HEK293 (cell line): ENCODE results near the gene ZNF710.

ENCODE experiments used
- CTCF ChIA-PET: fragments of 350-600 bp; formaldehyde crosslinking; extraction: SDS; loops from one replicate; lab custom pipeline; 2021; ENCODE audit warnings: antibody characterized with exemption; lab: Yijun Ruan, JAX
- POLR2A ChIA-PET: fragments of 300-600 bp; formaldehyde crosslinking; extraction: SDS; loops from one replicate; lab custom pipeline; 2020; ENCODE audit warnings: antibody characterized with exemption, inconsistent platforms; lab: Yijun Ruan, JAX
- H3K27ac ChIP-seq: fragments of 200-500 bp; sonication (Bioruptor generic); 2 replicates; pipeline ENCODE4 v1.5.1; 2014; ENCODE audit warnings: low read depth, low read length, control low read depth, inconsistent platforms; ENCODE audit errors: extremely low read depth
- H3K36me3 ChIP-seq, 2 experiments: fragments of 200-500 bp in 1 of 2; sonication (Bioruptor generic) in 1 of 2; 1 replicate in 1 of 2; 2 replicates in 1 of 2; pipeline ENCODE4 v1.5.1; 2014 to 2017; ENCODE audit warnings: inconsistent platforms in 2 of 2, low read length in 2 of 2; ENCODE audit not compliant: control insufficient read depth in 2 of 2, insufficient read depth in 1 of 2
- H3K4me1 ChIP-seq: fragments of 200-500 bp; sonication (Bioruptor generic); 2 replicates; pipeline ENCODE4 v1.5.1; 2014; ENCODE audit warnings: mild to moderate bottlenecking, low read length, inconsistent platforms; ENCODE audit not compliant: control insufficient read depth, insufficient read depth
- H3K4me3 ChIP-seq: 2 replicates; pipeline ENCODE4 v1.5.1; 2011; ENCODE audit warnings: low read depth, mild to moderate bottlenecking, control low read depth, low read length, moderate library complexity
- H3K9me3 ChIP-seq: fragments of 200-500 bp; sonication (Bioruptor generic); 2 replicates; pipeline ENCODE4 v1.5.1; 2014; ENCODE audit warnings: low read depth, low read length, inconsistent platforms; ENCODE audit not compliant: control insufficient read depth, insufficient read depth
- BCL11A ChIP-seq: fragments of 450-650 bp; formaldehyde crosslinking; IDR thresholded peaks from 2 replicates; pipeline ENCODE4 v1.5.1; 2016; ENCODE audit warnings: low read depth, missing biosample characterization, missing genetic modification characterization
- SETDB1 ChIP-seq: IDR thresholded peaks from one replicate; pipeline ENCODE4 v1.6.1; 2017; ENCODE audit warnings: mild to moderate bottlenecking, low read length, moderate library complexity, mixed read lengths; ENCODE audit not compliant: insufficient read length
- ZBTB1 ChIP-seq: fragments of 450-650 bp; formaldehyde crosslinking; IDR thresholded peaks from 2 replicates; pipeline ENCODE4 v1.5.1; 2016; ENCODE audit warnings: missing biosample characterization, missing genetic modification characterization
- ZBTB20 ChIP-seq: fragments of 450-650 bp; formaldehyde crosslinking; IDR thresholded peaks from 2 replicates; pipeline ENCODE4 v1.5.1; 2016; ENCODE audit warnings: missing biosample characterization, missing genetic modification characterization
- ZFHX2 ChIP-seq: fragments of 450-650 bp; formaldehyde crosslinking; conservative IDR thresholded peaks from 2 replicates; pipeline ENCODE4 v1.5.1; 2016; ENCODE audit warnings: missing biosample characterization, missing genetic modification characterization
- ZIC2 ChIP-seq: fragments of 450-650 bp; formaldehyde crosslinking; IDR thresholded peaks from 2 replicates; pipeline ENCODE4 v1.5.1; 2016; ENCODE audit warnings: missing biosample characterization, missing genetic modification characterization
- ZNF157 ChIP-seq: fragments of 450-650 bp; formaldehyde crosslinking; IDR thresholded peaks from 2 replicates; pipeline ENCODE4 v1.5.1; 2016; ENCODE audit warnings: missing biosample characterization, missing genetic modification characterization
- ZNF341 ChIP-seq: fragments of 450-650 bp; formaldehyde crosslinking; IDR thresholded peaks from 2 replicates; pipeline ENCODE4; 2016; ENCODE audit warnings: low read depth, missing biosample characterization, missing genetic modification characterization
- ZNF404 ChIP-seq: fragments of 450-650 bp; formaldehyde crosslinking; IDR thresholded peaks from 2 replicates; pipeline ENCODE4 v1.5.1; 2017; ENCODE audit warnings: missing biosample characterization, missing genetic modification characterization
- ZNF514 ChIP-seq: fragments of 450-650 bp; formaldehyde crosslinking; IDR thresholded peaks from 2 replicates; pipeline ENCODE4 v1.5.1; 2016; ENCODE audit warnings: missing biosample characterization, missing genetic modification characterization
- ZNF544 ChIP-seq: fragments of 450-650 bp; formaldehyde crosslinking; IDR thresholded peaks from 2 replicates; pipeline ENCODE4 v1.5.0; 2017; ENCODE audit warnings: missing biosample characterization, missing genetic modification characterization
- ZNF558 ChIP-seq: fragments of 450-650 bp; formaldehyde crosslinking; IDR thresholded peaks from 2 replicates; pipeline ENCODE4 v1.5.1; 2016; ENCODE audit warnings: missing biosample characterization, missing genetic modification characterization
- ZNF707 ChIP-seq: fragments of 450-650 bp; formaldehyde crosslinking; IDR thresholded peaks from 2 replicates; pipeline ENCODE4 v1.5.1; 2016; ENCODE audit warnings: missing biosample characterization, missing genetic modification characterization
- ZNF776 ChIP-seq: fragments of 450-650 bp; formaldehyde crosslinking; IDR thresholded peaks from 2 replicates; pipeline ENCODE4 v1.5.0; 2017; ENCODE audit warnings: missing biosample characterization, missing genetic modification characterization, borderline replicate concordance
- ZNF792 ChIP-seq: fragments of 450-650 bp; formaldehyde crosslinking; IDR thresholded peaks from 2 replicates; pipeline ENCODE4 v1.5.1; 2016; ENCODE audit warnings: missing biosample characterization, missing genetic modification characterization
- ZNF837 ChIP-seq: fragments of 450-650 bp; formaldehyde crosslinking; IDR thresholded peaks from 2 replicates; pipeline ENCODE4 v1.5.1; 2016; ENCODE audit warnings: missing biosample characterization, missing genetic modification characterization
- ZNF843 ChIP-seq: fragments of 450-650 bp; formaldehyde crosslinking; IDR thresholded peaks from 2 replicates; pipeline ENCODE4 v1.5.1; 2016; ENCODE audit warnings: missing biosample characterization, missing genetic modification characterization
- ZSCAN30 ChIP-seq: fragments of 450-650 bp; IDR thresholded peaks from 2 replicates; pipeline ENCODE4 v1.5.1; 2018; ENCODE audit warnings: missing biosample characterization, mild to moderate bottlenecking, missing genetic modification characterization, moderate library complexity
- TF ChIP-seq, protein P1 (sequence below): fragments of 450-650 bp; IDR thresholded peaks from 2 replicates; pipeline ENCODE4 v1.5.1; 2018; ENCODE audit warnings: missing biosample characterization, mild to moderate bottlenecking, missing genetic modification characterization
- TF ChIP-seq, protein P2 (sequence below): fragments of 450-650 bp; formaldehyde crosslinking; IDR thresholded peaks from 2 replicates; pipeline ENCODE4 v1.5.1; 2016; ENCODE audit warnings: missing biosample characterization, missing genetic modification characterization
- TF ChIP-seq, protein P3 (sequence below): fragments of 450-650 bp; formaldehyde crosslinking; IDR thresholded peaks from 2 replicates; pipeline ENCODE4 v1.5.1; 2017; ENCODE audit warnings: missing biosample characterization, missing genetic modification characterization

Gene ZNF710

GRCh38 chr15:90009301-90010022 lies 8.3 kb downstream of the ZNF710 start:
- Histone ChIP-seq H3K4me1 (peaks cover 13% of the 10 kb centered on the region), H3K9me3 (no peaks in the 10 kb centered on the region)
- no peak for TF ChIP-seq BCL11A (tag by site-specific recombination)
- no peak for TF ChIP-seq ZNF157 (tag by site-specific recombination)
- no peak for TF ChIP-seq ZBTB20 (tag by site-specific recombination)
- TF ChIP-seq ZNF707 (tag by site-specific recombination): no peak
- no peak for TF ChIP-seq ZNF544 (tag by site-specific recombination)
- TF ChIP-seq ZFHX2 (tag by site-specific recombination): no peak
- TF ChIP-seq ZNF514 (tag by site-specific recombination): no peak
- TF ChIP-seq, protein P1, sequence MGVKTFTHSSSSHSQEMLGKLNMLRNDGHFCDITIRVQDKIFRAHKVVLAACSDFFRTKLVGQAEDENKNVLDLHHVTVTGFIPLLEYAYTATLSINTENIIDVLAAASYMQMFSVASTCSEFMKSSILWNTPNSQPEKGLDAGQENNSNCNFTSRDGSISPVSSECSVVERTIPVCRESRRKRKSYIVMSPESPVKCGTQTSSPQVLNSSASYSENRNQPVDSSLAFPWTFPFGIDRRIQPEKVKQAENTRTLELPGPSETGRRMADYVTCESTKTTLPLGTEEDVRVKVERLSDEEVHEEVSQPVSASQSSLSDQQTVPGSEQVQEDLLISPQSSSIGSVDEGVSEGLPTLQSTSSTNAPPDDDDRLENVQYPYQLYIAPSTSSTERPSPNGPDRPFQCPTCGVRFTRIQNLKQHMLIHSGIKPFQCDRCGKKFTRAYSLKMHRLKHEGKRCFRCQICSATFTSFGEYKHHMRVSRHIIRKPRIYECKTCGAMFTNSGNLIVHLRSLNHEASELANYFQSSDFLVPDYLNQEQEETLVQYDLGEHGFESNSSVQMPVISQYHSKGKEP (tag by site-specific recombination): no peak
- TF ChIP-seq ZNF776 (tag by site-specific recombination): no peak
- no peak for TF ChIP-seq ZNF792 (tag by site-specific recombination)
- TF ChIP-seq, protein P2, sequence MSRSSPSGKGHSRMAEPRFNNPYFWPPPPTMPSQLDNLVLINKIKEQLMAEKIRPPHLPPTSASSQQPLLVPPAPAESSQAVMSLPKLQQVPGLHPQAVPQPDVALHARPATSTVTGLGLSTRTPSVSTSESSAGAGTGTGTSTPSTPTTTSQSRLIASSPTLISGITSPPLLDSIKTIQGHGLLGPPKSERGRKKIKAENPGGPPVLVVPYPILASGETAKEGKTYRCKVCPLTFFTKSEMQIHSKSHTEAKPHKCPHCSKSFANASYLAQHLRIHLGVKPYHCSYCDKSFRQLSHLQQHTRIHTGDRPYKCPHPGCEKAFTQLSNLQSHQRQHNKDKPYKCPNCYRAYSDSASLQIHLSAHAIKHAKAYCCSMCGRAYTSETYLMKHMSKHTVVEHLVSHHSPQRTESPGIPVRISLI (tag by site-specific recombination): no peak
- no peak for TF ChIP-seq ZSCAN30 (tag by site-specific recombination)
- no peak for TF ChIP-seq ZNF341 (tag by site-specific recombination)
- TF ChIP-seq, all 188 proteins: peak for 0
- Histone ChIP-seq H3K36me3 (no peaks in the 10 kb centered on the region), H3K4me3 (no peak overlapping the region), H3K27ac (no peak overlapping the region)
- ChIA-PET CTCF (interaction anchor here (0.7 to 2.7 kb wide), 2 partner anchors 13 to 62 kb away, joined by 3 to 8 read pairs; no protein-coding TSS in a partner anchor), POLR2A (no interaction called here)

- no peak overlapping the region for H3K4me3 ChIP-seq
- H3K4me1 ChIP-seq: 0 out of 2 replicates have a peak, but pooled peaks cover 8% of the 10 kb centered on the region
- POLR2A ChIA-PET: no interaction called here
- CTCF ChIA-PET: interaction anchor here (1.4 kb wide), 1 partner anchor 11 kb away, joined by 4 read pairs; no protein-coding TSS in a partner anchor
- H3K9me3 ChIP-seq: no peaks in the 10 kb centered on the region
- H3K36me3 ChIP-seq: no peaks in the 10 kb centered on the region
- H3K27ac ChIP-seq: no peak overlapping the region
- TF ChIP-seq, protein P1 (tag by site-specific recombination): no peak
- peak; percentile 47 for TF ChIP-seq SETDB1
- TF ChIP-seq, all 188 proteins: peak for 1
Measured at GRCh38 chr15:90011705-90012104, 10.6 kb downstream of the ZNF710 start.

DNA sequence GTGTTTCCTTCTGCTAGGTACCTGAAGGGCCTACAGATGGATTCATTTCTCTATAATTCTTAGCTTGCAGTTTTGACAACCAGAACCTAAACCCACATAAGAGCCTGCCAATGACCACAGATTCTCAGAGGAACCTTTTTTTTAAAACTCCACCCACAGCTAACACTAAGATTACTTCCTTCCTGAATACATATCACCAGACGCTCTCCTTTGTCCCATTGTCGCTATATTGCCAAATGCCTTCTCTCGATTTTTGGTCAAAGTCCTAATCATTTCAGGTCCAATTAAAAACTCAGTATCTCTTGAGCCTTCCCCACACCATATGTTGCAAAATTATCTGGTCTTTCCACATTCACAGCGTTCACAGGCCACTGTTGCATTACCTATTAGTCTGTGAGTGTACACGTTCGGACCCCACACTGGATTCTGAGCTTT lies 12.4 kb downstream of the ZNF710 start:
- CTCF ChIA-PET: interaction anchor here (0.8 kb wide), 1 partner anchor 10 kb away, joined by 3 read pairs; no protein-coding TSS in a partner anchor
- Histone ChIP-seq H3K4me1 (no peaks in the 10 kb centered on the region), H3K36me3 (no peaks in the 10 kb centered on the region), H3K27ac (no peak overlapping the region), H3K4me3 (no peak overlapping the region), H3K9me3 (no peaks in the 10 kb centered on the region)
- POLR2A ChIA-PET: interaction anchor here (1.7 kb wide), 1 partner anchor 9 kb away, joined by 4 read pairs; no protein-coding TSS in a partner anchor
- TF ChIP-seq ZIC2 (tag by site-specific recombination) (no peak), ZNF404 (tag by site-specific recombination) (no peak), ZNF558 (tag by site-specific recombination) (no peak), ZNF843 (tag by site-specific recombination) (no peak), ZNF837 (no peak), ZBTB1 (tag by site-specific recombination) (no peak)
- TF ChIP-seq, protein P3, sequence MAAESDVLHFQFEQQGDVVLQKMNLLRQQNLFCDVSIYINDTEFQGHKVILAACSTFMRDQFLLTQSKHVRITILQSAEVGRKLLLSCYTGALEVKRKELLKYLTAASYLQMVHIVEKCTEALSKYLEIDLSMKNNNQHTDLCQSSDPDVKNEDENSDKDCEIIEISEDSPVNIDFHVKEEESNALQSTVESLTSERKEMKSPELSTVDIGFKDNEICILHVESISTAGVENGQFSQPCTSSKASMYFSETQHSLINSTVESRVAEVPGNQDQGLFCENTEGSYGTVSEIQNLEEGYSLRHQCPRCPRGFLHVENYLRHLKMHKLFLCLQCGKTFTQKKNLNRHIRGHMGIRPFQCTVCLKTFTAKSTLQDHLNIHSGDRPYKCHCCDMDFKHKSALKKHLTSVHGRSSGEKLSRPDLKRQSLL (tag by site-specific recombination): no peak
